MM.1S (cell line): ENCODE data around the gene GOLGA5.

Experiments
- DNase-seq: peaks from one replicate; pipeline ENCODE4 v3.0.0-alpha.2; 2015
- H2AFZ ChIP-seq: fragments of 300-600 bp; sonication (generic); 2 replicates; pipeline ENCODE4 v1.6.0; 2016; ENCODE audit warnings: antibody characterized with exemption, low read length
- H3F3A ChIP-seq: fragments of 300-600 bp; sonication (generic); 2 replicates; pipeline ENCODE4 v1.6.1; 2016; ENCODE audit warnings: mild to moderate bottlenecking, antibody characterized with exemption, low read length, moderate library complexity, mixed read lengths; ENCODE audit not compliant: insufficient read depth
- H3K27ac ChIP-seq: fragments of 300-600 bp; sonication (generic); 2 replicates; pipeline ENCODE4 v1.5.1; 2016; ENCODE audit warnings: mild to moderate bottlenecking, low read length
- H3K27me3 ChIP-seq: fragments of 300-600 bp; sonication (generic); replicated peaks from 2 replicates; pipeline ENCODE4 v1.6.0; 2016; ENCODE audit warnings: low read length; ENCODE audit not compliant: insufficient read depth
- H3K36me3 ChIP-seq: fragments of 300-600 bp; sonication (generic); replicated peaks from 2 replicates; pipeline ENCODE4 v1.6.1; 2016; ENCODE audit warnings: mild to moderate bottlenecking, low read length, mixed read lengths; ENCODE audit not compliant: insufficient read depth
- H3K4me1 ChIP-seq: fragments of 300-600 bp; sonication (generic); 2 replicates; pipeline ENCODE4 v1.6.1; 2016; ENCODE audit warnings: low read length, mixed read lengths
- H3K4me2 ChIP-seq: fragments of 300-600 bp; sonication (generic); 2 replicates; pipeline ENCODE4 v1.6.0; 2016; ENCODE audit warnings: low read depth, low read length
- H3K4me3 ChIP-seq: fragments of 300-600 bp; sonication (generic); 2 replicates; pipeline ENCODE4 v1.5.1; 2016; ENCODE audit warnings: low read length, mixed read lengths
- H3K79me2 ChIP-seq: fragments of 300-600 bp; sonication (generic); 2 replicates; pipeline ENCODE4 v1.6.1; 2016; ENCODE audit warnings: mixed run types, low read length, mixed read lengths
- H3K9ac ChIP-seq: fragments of 300-600 bp; sonication (generic); 2 replicates; pipeline ENCODE4 v1.6.1; 2016; ENCODE audit warnings: low read length, mixed read lengths
- H3K9me2 ChIP-seq: fragments of 300-600 bp; sonication (generic); replicated peaks from 2 replicates; pipeline ENCODE4 v1.6.1; 2016; ENCODE audit warnings: mild to moderate bottlenecking, low read length, mixed read lengths; ENCODE audit not compliant: insufficient read depth
- H3K9me3 ChIP-seq: fragments of 300-600 bp; sonication (generic); replicated peaks from 2 replicates; pipeline ENCODE4 v1.6.1; 2016; ENCODE audit warnings: mild to moderate bottlenecking, low read length, mixed read lengths; ENCODE audit not compliant: insufficient read depth
- H4K20me1 ChIP-seq: fragments of 300-600 bp; sonication (generic); 2 replicates; pipeline ENCODE4 v1.6.1; 2016; ENCODE audit warnings: mild to moderate bottlenecking, low read length, moderate library complexity, mixed read lengths; ENCODE audit not compliant: insufficient read depth
- EZH2 ChIP-seq: fragments of 300-600 bp; sonication (generic); optimal IDR thresholded peaks from 2 replicates; pipeline ENCODE3; 2017; ENCODE audit warnings: low read depth, mild to moderate bottlenecking, antibody characterized with exemption, low read length, mixed read lengths
- EZH2phosphoT487 ChIP-seq: fragments of 300-600 bp; sonication (generic); IDR thresholded peaks from 2 replicates; pipeline ENCODE4 v1.6.1; 2018; ENCODE audit warnings: antibody characterized with exemption, low read length
- TF ChIP-seq, protein P1 (sequence below): fragments of 300-600 bp; sonication (generic); IDR thresholded peaks from 2 replicates; pipeline ENCODE4 v1.5.1; 2016; ENCODE audit warnings: antibody characterized with exemption, low read length, mixed read lengths

GOLGA5 gene

DNA sequence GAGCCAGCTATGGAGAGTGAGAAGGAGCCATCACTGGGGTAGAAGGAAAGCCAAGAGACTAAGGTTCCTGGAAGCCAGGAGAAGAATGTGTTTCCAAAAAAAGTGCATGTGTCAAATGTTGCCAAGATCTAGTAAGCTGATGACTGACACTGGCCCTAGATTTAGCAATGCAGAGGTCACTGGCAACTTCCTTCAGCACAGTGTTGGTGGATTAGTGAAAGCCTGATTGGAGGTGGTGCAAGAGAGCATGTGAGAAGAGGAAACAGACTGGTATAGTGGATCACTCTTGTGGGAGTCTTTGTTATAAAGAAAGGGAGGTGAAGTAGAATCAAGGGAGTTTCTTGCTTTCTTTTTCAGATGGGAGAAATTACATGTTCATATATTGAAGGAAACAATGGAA lies 94.8 kb downstream of the GOLGA5 start:
- no peaks in the 10 kb centered on the region for H4K20me1 ChIP-seq
- H3K9me2 ChIP-seq = no peaks in the 10 kb centered on the region
- H2AFZ ChIP-seq = no peak overlapping the region
- H3K4me3 ChIP-seq = no peak overlapping the region
- H3F3A ChIP-seq = no peaks in the 10 kb centered on the region
- no peaks in the 10 kb centered on the region for H3K4me1 ChIP-seq
- TF ChIP-seq, protein P1, sequence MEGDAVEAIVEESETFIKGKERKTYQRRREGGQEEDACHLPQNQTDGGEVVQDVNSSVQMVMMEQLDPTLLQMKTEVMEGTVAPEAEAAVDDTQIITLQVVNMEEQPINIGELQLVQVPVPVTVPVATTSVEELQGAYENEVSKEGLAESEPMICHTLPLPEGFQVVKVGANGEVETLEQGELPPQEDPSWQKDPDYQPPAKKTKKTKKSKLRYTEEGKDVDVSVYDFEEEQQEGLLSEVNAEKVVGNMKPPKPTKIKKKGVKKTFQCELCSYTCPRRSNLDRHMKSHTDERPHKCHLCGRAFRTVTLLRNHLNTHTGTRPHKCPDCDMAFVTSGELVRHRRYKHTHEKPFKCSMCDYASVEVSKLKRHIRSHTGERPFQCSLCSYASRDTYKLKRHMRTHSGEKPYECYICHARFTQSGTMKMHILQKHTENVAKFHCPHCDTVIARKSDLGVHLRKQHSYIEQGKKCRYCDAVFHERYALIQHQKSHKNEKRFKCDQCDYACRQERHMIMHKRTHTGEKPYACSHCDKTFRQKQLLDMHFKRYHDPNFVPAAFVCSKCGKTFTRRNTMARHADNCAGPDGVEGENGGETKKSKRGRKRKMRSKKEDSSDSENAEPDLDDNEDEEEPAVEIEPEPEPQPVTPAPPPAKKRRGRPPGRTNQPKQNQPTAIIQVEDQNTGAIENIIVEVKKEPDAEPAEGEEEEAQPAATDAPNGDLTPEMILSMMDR = no peak
- TF ChIP-seq EZH2 (no peak), EZH2phosphoT487 (no peak)
- no peaks in the 10 kb centered on the region for H3K27me3 ChIP-seq
- no peaks in the 10 kb centered on the region for H3K79me2 ChIP-seq
- no peaks in the 10 kb centered on the region for H3K36me3 ChIP-seq
- DNase-seq = no peak
- H3K4me2 ChIP-seq = no peak overlapping the region
- H3K9me3 ChIP-seq = no peaks in the 10 kb centered on the region
- H3K9ac ChIP-seq = no peak overlapping the region
- H3K27ac ChIP-seq = no peak overlapping the region
